Endometrial microvascular endothelial cells (primary cell): Measurements from ENCODE around the gene SOCS2. TPM values are rescaled to one million over a fixed set of nuclear protein-coding genes. Genes with fewer than 3 reads are reported as not detected.
"Not testable (repeated sequence)": the region's sequence is repeated elsewhere in the genome, so short reads cannot be mapped to it uniquely, and the experiment has no call there.

Experiments
- in situ Hi-C: cut with HindIII; loops from 2 replicates; pipeline ENCODE4 v1.10.0; 2017; ENCODE audit warnings: low sequenced_read_pairs, low pct_unique_long_range_greater_than_20kb; ENCODE audit errors: inconsistent ontology term
- total RNA-seq: library from RNA; depleted of rRNA; stranded (reverse); fragments of >200 nt; gene quantifications from one replicate; pipeline ENCODE4 v1.2.3, GENCODE V29; 2015; ENCODE audit errors: inconsistent ontology term

Gene SOCS2
- total RNA-seq, 1 donor from 2014 or later, result 89.3 TPM

DNA sequence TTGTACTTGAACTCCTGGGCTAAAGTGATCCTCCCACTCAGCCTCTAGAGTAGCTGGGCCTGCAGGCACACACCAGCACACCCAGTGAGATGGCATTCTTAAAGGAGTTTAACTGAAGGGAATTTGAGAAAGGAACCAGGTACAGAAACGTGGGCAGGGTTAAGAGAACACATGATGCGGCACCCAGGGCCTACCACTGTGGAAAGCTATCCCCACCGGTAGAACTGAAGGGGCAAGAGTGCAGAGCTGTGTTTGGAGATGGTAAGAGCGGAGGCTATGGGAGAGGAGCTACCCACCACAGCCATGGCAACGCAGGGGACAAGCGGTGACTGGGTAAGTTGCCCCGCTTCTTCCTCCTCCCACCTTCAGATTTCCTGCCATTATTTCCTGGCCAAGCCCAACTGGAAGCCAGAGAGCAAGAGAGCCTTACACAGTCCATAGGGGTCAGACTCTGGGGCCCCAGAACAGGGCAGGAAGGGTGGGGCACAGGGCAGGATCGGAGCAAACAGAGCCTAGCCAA is 46.5 kb downstream of the SOCS2 start:
- in situ Hi-C loops, result no loop called here

- in situ Hi-C loops, result no loop called here
These were observed 49.5 kb downstream of the SOCS2 start for GRCh38 chr12:93621986-93622385.

DNA sequence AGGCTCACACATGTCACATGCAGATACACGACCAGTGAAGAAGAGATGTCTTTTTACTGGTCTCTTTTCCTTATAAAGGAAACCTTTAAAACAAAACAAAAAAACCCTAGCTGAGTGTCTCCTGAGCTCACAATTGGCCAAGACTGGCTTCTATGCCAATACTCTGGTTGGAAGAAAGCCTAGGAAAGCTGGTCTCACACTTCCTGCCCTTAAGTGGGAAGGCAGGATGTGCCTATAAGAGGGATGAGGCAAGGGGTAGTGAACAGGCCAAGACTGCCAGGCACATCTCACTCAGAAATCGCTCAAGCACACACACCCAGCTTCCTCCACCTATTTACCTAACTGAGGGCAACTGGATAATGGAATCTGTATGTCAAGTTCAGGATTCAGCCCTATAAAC is 50.0 kb downstream of the SOCS2 start:
- in situ Hi-C loops, result no loop called here

GRCh38 chr12:93624595-93625294 is 52.3 kb downstream of the SOCS2 start:
- in situ Hi-C loops, result no loop called here

DNA sequence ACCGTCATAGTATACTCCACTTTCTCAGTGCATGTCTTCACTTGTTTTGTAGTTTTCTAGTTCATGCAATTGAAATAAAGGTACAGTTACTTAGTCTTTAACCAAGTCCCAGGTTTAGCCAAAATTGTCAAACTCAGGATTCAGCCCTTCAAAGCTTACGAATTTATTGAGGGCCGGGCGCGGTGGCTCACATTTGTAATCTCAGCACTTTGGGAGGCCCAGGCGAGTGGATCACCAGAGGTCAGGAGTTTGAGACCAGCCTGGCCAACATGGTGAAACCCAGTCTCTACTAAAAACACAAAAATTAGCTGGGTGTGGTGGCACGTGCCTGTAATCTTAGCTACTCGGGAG is 52.8 kb downstream of the SOCS2 start:
- in situ Hi-C loops, result not testable (repeated sequence)

DNA sequence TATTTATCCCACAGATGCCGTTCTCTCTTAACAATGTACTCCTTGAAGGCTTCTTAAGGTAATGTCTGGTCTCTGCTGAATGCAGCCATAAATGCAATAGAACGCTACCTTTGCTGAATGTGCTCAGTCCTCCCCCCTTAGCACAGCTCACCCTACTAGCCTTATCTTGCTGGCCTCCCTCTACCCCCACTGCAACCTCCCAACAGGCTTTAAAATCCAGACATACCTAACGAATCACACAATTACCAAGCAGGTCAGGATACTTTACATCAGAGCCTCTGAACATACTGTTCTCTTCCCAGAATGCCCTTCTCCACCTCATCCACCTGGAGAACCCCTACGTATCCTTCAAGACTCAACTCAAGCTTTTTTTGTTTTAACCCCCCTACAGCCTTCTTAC is 53.7 kb downstream of the SOCS2 start:
- in situ Hi-C loops, result no loop called here

Other genes with a start within 250 kb of the SOCS2 start
- 60.7 TPM for gene NUDT4, start 194.8 kb upstream of the SOCS2 start, total RNA-seq
- 69.1 TPM for gene UBE2N, start 130.7 kb upstream of the SOCS2 start, total RNA-seq
- gene MRPL42, start 105.2 kb upstream of the SOCS2 start, total RNA-seq, result 89.9 TPM
- gene CRADD, start 104.7 kb downstream of the SOCS2 start, total RNA-seq, result 28.3 TPM